Measurements from ENCODE around the gene SERPINI1.
"Not testable (repeated sequence)": the region's sequence is repeated elsewhere in the genome, so short reads cannot be mapped to it uniquely, and the experiment has no call there.

Gene SERPINI1

DNA sequence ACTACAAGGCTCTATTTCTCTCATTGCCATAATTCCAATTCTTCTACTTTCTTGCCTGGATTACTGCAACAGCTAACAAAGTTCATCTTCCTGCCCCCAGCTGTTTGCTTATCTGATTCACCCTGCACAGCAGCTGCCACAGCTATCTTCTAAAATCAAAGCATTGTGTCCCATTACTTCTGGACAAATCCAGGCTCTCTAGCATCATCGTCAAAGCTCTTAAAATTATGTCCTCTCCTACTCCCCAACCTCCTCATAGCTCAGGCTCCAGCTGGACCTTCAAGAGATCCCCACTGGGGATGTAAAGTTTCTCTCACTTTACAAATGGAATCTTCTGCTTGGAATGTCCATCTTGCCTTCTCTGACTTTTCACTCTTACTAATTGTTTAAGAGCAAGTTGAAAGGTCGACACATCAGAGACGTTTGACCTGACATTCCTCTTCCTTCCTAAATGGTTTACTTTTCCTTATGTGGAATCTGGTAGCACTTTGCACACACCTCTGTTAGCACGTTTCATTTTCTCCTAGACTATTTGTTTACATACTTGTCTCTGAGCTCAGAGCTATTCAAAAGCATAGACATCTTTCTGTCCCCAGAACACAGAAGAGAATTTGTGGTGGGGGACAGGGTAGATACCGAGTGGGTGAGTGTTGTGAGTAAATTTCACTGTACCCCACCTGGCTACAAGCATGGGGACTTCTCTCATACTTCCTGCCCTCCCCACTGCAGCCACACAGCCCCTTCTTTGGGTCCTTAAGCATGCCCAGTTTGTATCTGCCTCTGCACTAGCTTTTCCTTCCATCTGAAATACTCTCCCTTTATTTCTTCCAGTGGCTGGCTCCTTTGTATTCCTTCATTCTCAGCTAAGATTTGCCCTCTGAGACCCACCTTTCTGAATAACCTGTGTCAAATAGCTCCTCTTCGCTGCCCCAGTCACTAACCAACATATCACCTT, 77.9 kb downstream of the SERPINI1 start:
- TF ChIP-seq, protein P1, sequence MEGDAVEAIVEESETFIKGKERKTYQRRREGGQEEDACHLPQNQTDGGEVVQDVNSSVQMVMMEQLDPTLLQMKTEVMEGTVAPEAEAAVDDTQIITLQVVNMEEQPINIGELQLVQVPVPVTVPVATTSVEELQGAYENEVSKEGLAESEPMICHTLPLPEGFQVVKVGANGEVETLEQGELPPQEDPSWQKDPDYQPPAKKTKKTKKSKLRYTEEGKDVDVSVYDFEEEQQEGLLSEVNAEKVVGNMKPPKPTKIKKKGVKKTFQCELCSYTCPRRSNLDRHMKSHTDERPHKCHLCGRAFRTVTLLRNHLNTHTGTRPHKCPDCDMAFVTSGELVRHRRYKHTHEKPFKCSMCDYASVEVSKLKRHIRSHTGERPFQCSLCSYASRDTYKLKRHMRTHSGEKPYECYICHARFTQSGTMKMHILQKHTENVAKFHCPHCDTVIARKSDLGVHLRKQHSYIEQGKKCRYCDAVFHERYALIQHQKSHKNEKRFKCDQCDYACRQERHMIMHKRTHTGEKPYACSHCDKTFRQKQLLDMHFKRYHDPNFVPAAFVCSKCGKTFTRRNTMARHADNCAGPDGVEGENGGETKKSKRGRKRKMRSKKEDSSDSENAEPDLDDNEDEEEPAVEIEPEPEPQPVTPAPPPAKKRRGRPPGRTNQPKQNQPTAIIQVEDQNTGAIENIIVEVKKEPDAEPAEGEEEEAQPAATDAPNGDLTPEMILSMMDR (conservative IDR thresholded peaks at IDR 0.05; ENCODE audit: low read depth, low read length), result no peak
- DNase-seq (ENCODE audit: low read depth), result no peak
- no peak overlapping the region for H3K4me3 ChIP-seq (ENCODE audit: low read depth, low read length)

GRCh38 chr3:167814441-167814951, 79.0 kb downstream of the SERPINI1 start:
- H3K4me3 ChIP-seq (ENCODE audit: low read depth, low read length), result no peak overlapping the region
- peak; percentile 17 for DNase-seq (ENCODE audit: low read depth)
- TF ChIP-seq, protein P1 (conservative IDR thresholded peaks at IDR 0.05; ENCODE audit: low read depth, low read length), result no peak

DNA sequence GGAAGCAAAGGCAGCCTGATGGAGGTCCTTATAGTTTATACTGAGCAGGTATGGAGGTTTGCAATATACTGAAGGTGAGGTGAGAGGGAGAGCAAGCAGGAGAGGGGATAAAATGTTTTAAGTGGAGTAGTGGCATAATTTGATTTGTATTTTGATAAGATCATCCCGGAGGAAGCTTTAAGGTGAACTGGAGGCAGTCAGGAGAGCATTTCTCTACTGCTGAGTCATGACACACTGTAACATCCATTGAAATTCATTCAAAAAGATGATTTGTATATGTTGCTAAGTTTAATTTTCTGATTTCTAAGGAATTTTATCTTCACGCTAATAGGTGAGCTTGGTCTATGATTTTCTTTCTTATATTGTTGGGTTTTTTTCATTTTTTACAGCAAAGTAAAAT, 81.4 kb downstream of the SERPINI1 start:
- no peak overlapping the region for H3K4me3 ChIP-seq (ENCODE audit: low read depth, low read length)
- TF ChIP-seq, protein P1 (conservative IDR thresholded peaks at IDR 0.05; ENCODE audit: low read depth, low read length), result no peak
- DNase-seq (ENCODE audit: low read depth), result no peak

DNA sequence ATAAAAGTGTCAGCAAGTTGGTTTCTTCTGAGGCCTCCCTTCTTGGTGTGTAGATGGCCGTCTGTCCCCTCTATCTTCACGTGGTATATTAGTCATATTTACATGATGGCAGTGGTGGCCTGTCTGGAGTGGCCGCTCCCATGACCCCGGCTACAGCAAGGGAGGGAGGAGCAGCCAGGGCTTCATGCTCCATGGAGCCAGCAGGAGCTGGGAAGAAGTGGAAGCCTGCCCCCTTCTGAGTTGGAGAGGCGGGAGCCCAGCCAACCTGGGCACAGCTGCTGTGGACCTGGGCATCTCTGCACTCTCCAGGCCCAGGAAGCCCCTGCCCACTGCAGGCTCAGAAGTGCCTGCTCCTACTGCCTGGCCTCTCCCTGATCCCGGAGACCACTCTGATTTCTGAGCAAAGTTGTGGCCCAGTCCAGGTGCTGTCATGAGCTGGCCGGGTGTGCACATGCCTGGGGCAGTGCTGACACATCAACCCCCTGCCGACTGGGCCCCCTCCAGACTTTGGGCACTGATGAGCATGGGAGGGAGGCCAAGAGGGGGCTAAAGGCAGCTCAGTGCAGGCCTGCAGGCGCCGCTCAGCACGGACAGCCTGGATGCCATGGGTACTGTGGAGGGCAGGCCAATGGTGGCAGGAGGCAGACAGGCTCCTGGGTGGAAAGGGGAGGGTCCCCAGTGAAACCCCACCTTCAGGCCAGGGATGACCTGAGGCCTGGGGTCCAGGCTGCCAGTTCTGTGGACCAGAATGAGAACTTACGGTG, 84.8 kb downstream of the SERPINI1 start:
- DNase-seq (ENCODE audit: low read depth), result no peak
- no peak overlapping the region for H3K4me3 ChIP-seq (ENCODE audit: low read depth, low read length)
- TF ChIP-seq, protein P1 (conservative IDR thresholded peaks at IDR 0.05; ENCODE audit: low read depth, low read length), result no peak

DNA sequence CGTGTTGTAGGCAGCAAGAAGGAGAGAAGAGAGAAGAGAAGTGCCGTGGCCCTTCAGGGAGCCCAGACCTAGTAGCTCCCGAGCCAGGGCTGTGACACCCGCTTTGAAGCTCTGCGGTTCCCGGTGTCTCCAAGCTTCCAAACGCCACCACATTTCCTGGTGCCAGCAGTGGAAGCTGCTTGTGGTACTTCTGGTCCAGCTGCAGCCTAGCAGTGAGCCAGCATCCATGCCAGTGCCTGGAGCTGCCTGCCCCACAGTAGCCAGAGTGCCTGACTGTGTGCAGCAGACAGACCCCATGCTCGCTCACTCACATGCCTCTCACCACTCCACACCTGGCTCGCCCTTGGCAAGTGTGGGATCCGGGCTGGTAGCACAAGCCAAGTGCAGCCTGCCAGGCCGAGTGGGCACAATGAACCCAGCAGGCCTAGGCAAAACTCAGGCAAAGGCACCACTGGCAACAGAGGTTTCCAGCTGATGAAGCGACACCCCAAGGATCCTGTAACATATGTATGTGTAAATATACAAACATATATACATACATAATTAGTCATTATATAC, 85.8 kb downstream of the SERPINI1 start:
- TF ChIP-seq, protein P1 (conservative IDR thresholded peaks at IDR 0.05; ENCODE audit: low read depth, low read length), result no peak
- DNase-seq (ENCODE audit: low read depth), result no peak
- H3K4me3 ChIP-seq (ENCODE audit: low read depth, low read length), result no peak overlapping the region

- H3K4me3 ChIP-seq (ENCODE audit: low read depth, low read length), result no peak overlapping the region
- DNase-seq (ENCODE audit: low read depth), result no peak
- TF ChIP-seq, protein P1 (conservative IDR thresholded peaks at IDR 0.05; ENCODE audit: low read depth, low read length), result no peak
These were observed 88.2 kb downstream of the SERPINI1 start for GRCh38 chr3:167823738-167824137.

GRCh38 chr3:167827588-167827987, 92.1 kb downstream of the SERPINI1 start:
- DNase-seq (ENCODE audit: low read depth); H3K4me3 ChIP-seq (ENCODE audit: low read depth, low read length): not testable (repeated sequence)

Data from choroid plexus epithelial cell (primary cell).